GM12891 (cell line): Measurements from ENCODE around the gene GOSR2.

Experiments used
- PAX5 ChIP-seq: IDR thresholded peaks from 2 replicates; pipeline ENCODE4 v1.6.1; 2011; ENCODE audit warnings: low read length, moderate library complexity, mild to moderate bottlenecking; ENCODE audit not compliant: insufficient read depth, severe bottlenecking
- POLR2A ChIP-seq: IDR thresholded peaks from 2 replicates; pipeline ENCODE4 v1.6.1; 2011; ENCODE audit warnings: low read depth, low read length, control low read depth
- POLR2AphosphoS5 ChIP-seq: IDR thresholded peaks from 2 replicates; pipeline ENCODE4 v1.6.1; 2011; ENCODE audit warnings: low read depth, low read length, control low read depth

GRCh38 chr17:46976626-46977270 is 53.8 kb downstream of the GOSR2 start:
- TF ChIP-seq POLR2AphosphoS5 = no peak
- TF ChIP-seq POLR2A = no peak
- no peak for TF ChIP-seq PAX5
